HepG2 (cell line): ENCODE measurements around the gene PIEZO1. TPM values are rescaled to one million over a fixed set of nuclear protein-coding genes. Genes with fewer than 3 reads are reported as not detected.
A peak's percentile ranks its signal among the peaks of the same experiment; 100 is the strongest.

Experiments used
- ELK4 ChIP-seq: sonication (generic); formaldehyde crosslinking; IDR thresholded peaks from 2 replicates; pipeline ENCODE4 v1.9.0; 2021; ENCODE audit warnings: missing genetic modification reagents, borderline replicate concordance
- ETV5 ChIP-seq: IDR thresholded peaks from 2 replicates; pipeline ENCODE4 v1.6.1; 2018; ENCODE audit warnings: missing biosample characterization, missing genetic modification reagents, inconsistent platforms, borderline replicate concordance
- GPN1 ChIP-seq: sonication (generic); formaldehyde crosslinking; IDR thresholded peaks from 2 replicates; pipeline ENCODE4 v1.5.1; 2020; ENCODE audit warnings: missing genetic modification reagents, borderline replicate concordance
- MAZ ChIP-seq, 2 experiments: sonication (generic) in 1 of 2; formaldehyde crosslinking in 1 of 2; IDR thresholded peaks; 2 replicates each; pipeline versions ENCODE4 v1.5.0 to v1.6.1; 2012 to 2020; ENCODE audit warnings: low read depth in 2 of 2, mild to moderate bottlenecking in 2 of 2, borderline replicate concordance in 1 of 2, improper control_type of control experiment in 1 of 2, low read length in 1 of 2, missing genetic modification reagents in 1 of 2, moderate library complexity in 1 of 2
- SALL2 ChIP-seq: sonication (generic); formaldehyde crosslinking; IDR thresholded peaks from 2 replicates; pipeline ENCODE4 v1.8.1; 2023; ENCODE audit warnings: mild to moderate bottlenecking, missing genetic modification reagents, inconsistent platforms
- TFDP2 ChIP-seq: sonication (generic); formaldehyde crosslinking; IDR thresholded peaks from 2 replicates; pipeline ENCODE4 v1.4.0; 2020; ENCODE audit warnings: missing genetic modification reagents
- ZNF253 ChIP-seq: sonication (generic); formaldehyde crosslinking; IDR thresholded peaks from 2 replicates; pipeline ENCODE4 v1.8.0; 2022; ENCODE audit warnings: mild to moderate bottlenecking, missing genetic modification reagents, borderline replicate concordance
- ZNF337 ChIP-seq: sonication (generic); formaldehyde crosslinking; IDR thresholded peaks from 2 replicates; pipeline ENCODE4 v1.5.1; 2020; ENCODE audit warnings: missing genetic modification reagents, low read depth, mild to moderate bottlenecking, borderline replicate concordance
- ZNF407 ChIP-seq: sonication (generic); formaldehyde crosslinking; IDR thresholded peaks from one replicate; pipeline ENCODE4 v1.5.1; 2020; ENCODE audit warnings: mild to moderate bottlenecking, missing genetic modification reagents; ENCODE audit errors: not compliant biosample characterization
- ZNF510 ChIP-seq: sonication (generic); formaldehyde crosslinking; IDR thresholded peaks from 2 replicates; pipeline ENCODE4 v1.4.0; 2020; ENCODE audit warnings: low read depth, mild to moderate bottlenecking, missing genetic modification reagents
- ZNF639 ChIP-seq: conservative IDR thresholded peaks from 2 replicates; pipeline ENCODE4 v1.6.1; 2018; ENCODE audit warnings: missing genetic modification reagents
- ZNF770 ChIP-seq: sonication (generic); formaldehyde crosslinking; IDR thresholded peaks from 2 replicates; pipeline ENCODE4 v1.5.0; 2020; ENCODE audit warnings: mild to moderate bottlenecking, missing genetic modification reagents
- polyA plus RNA-seq, 8 experiments: library from polyadenylated mRNA; depleted of rRNA in 3 of 8; stranded (reverse) in 7 of 8; unstranded in 1 of 8; fragments of >200 nt; fragmentation: Illumina TruSeq in 4 of 8; extraction: Trizol in 4 of 8; gene quantifications; 2 replicates each; pipeline versions ENCODE4 v1.2.1 to v1.2.3, GENCODE V29; 2011 to 2016; ENCODE audit warnings: low read depth in 4 of 8, missing spikeins in 1 of 8, mixed read lengths in 1 of 8; ENCODE audit not compliant: insufficient read depth in 1 of 8
- total RNA-seq, 5 experiments: library from RNA; depleted of rRNA; stranded (reverse); fragments of >200 nt; fragmentation: Illumina TruSeq; extraction: Trizol; gene quantifications; 2 replicates each; pipeline ENCODE4 v1.2.3, GENCODE V29; 2016; ENCODE audit warnings: low read depth in 1 of 5

Gene PIEZO1
- total and polyA plus RNA-seq, 2 of the 13 experiments (the other 11 are each of a cell fraction or from before 2014, with no cell fraction given), result 67.9 to 85.0 TPM

GRCh38 chr16:88706229-88706964 lies 78.6 kb downstream of the PIEZO1 start, which contains the start of the genes CTU2 and RNF166 (continued):
- TF ChIP-seq TFDP2 (CRISPR knock-in tag), result peak; percentile 87
- TF ChIP-seq GPN1 (CRISPR knock-in tag), result no peak
- TF ChIP-seq ZNF253 (CRISPR knock-in tag), result no peak
- TF ChIP-seq ZNF510 (CRISPR knock-in tag), result no peak
- peak; percentile 84; the same call in 1 of the 2 replicates for TF ChIP-seq ZNF337 (CRISPR knock-in tag)
- TF ChIP-seq ZNF770 (CRISPR knock-in tag), result 0 out of 2 replicates have a peak, but pooled peaks have one; percentile 30
- peak; percentile 66 for TF ChIP-seq ZNF407
- peak; percentile 38; the same call in 1 of the 2 replicates for TF ChIP-seq ETV5
- peak; percentile 97 for TF ChIP-seq SALL2 (CRISPR knock-in tag)
- peak; percentile 87 for TF ChIP-seq MAZ (IDR thresholded peaks at IDR 0.05; ENCODE audit: borderline replicate concordance, low read depth, low read length)
- TF ChIP-seq MAZ (CRISPR knock-in tag; IDR thresholded peaks at IDR 0.05; ENCODE audit: low read depth), result peak; percentile 95
- no peak for TF ChIP-seq ELK4 (CRISPR knock-in tag)
- TF ChIP-seq ZNF639 (CRISPR knock-in tag), result peak; percentile 57; the same call in 1 of the 2 replicates
